Smooth muscle cell (in vitro differentiated cells): ENCODE measurements around the gene CABP7. TPM values are rescaled to one million over a fixed set of nuclear protein-coding genes. Genes with fewer than 3 reads are reported as not detected.
A peak's percentile ranks its signal among the peaks of the same experiment; 100 is the strongest.

Experiments
- DNase-seq: peaks from one replicate; lab custom pipeline; 2025; ENCODE audit not compliant: unreplicated experiment; lab: John Stamatoyannopoulos, UW
- H2AFZ ChIP-seq: fragments of 200-600 bp; sonication (generic); 2 replicates; pipeline ENCODE4 v1.6.0; 2016; ENCODE audit warnings: antibody characterized with exemption, low read depth, mild to moderate bottlenecking
- H3F3A ChIP-seq: fragments of 200-600 bp; sonication (generic); 2 replicates; pipeline ENCODE4 v1.6.0; 2017; ENCODE audit warnings: antibody characterized with exemption, low read depth
- H3K27ac ChIP-seq: fragments of 200-600 bp; sonication (generic); 2 replicates; pipeline ENCODE4 v1.5.1; 2016; ENCODE audit warnings: low read depth, mild to moderate bottlenecking
- H3K27me3 ChIP-seq: fragments of 200-600 bp; sonication (generic); 2 replicates; pipeline ENCODE4 v1.6.1; 2016; ENCODE audit warnings: low read depth, mild to moderate bottlenecking
- H3K36me3 ChIP-seq: fragments of 200-600 bp; sonication (generic); 2 replicates; pipeline ENCODE4 v1.5.1; 2016; ENCODE audit warnings: low read depth
- H3K4me1 ChIP-seq: fragments of 200-600 bp; sonication (generic); 2 replicates; pipeline ENCODE4 v1.5.1; 2016; ENCODE audit warnings: low read depth
- H3K4me2 ChIP-seq: fragments of 200-600 bp; sonication (generic); 2 replicates; pipeline ENCODE4 v1.6.0; 2016; ENCODE audit warnings: mild to moderate bottlenecking
- H3K4me3 ChIP-seq: fragments of 200-600 bp; sonication (generic); 2 replicates; pipeline ENCODE4 v1.5.1; 2016; ENCODE audit warnings: mild to moderate bottlenecking
- H3K79me2 ChIP-seq: fragments of 200-600 bp; sonication (generic); 2 replicates; pipeline ENCODE4 v1.6.0; 2016; ENCODE audit warnings: low read depth, mild to moderate bottlenecking
- H3K9ac ChIP-seq: fragments of 200-600 bp; sonication (generic); 2 replicates; pipeline ENCODE4 v1.6.0; 2016; ENCODE audit warnings: low read depth
- H3K9me3 ChIP-seq: fragments of 200-600 bp; sonication (generic); replicated peaks from 2 replicates; pipeline ENCODE4 v1.5.1; 2016; ENCODE audit warnings: low read depth
- H4K20me1 ChIP-seq: fragments of 200-600 bp; sonication (generic); 2 replicates; pipeline ENCODE4 v1.6.0; 2016; ENCODE audit warnings: low read depth
- WGBS: methylation state at CpG from one replicate; pipeline ENCODE4 v1.1.7; 2016; ENCODE audit warnings: low lambda C conversion rate; 5-methylcytosine and 5-hydroxymethylcytosine counted together
- polyA plus RNA-seq: library from polyadenylated mRNA; unstranded; fragments of >200 nt; fragmentation: Nextera tagmentation; extraction: Ambion mirVana; gene quantifications from 2 replicates; pipeline ENCODE4 v1.2.1, GENCODE V29; 2016
- total RNA-seq: library from RNA; depleted of rRNA; stranded (reverse); fragments of >200 nt; gene quantifications from 2 replicates; pipeline ENCODE4 v1.2.3, GENCODE V29; 2014
- TF ChIP-seq, protein P1 (sequence below): fragments of 200-600 bp; sonication (generic); IDR thresholded peaks from 2 replicates; pipeline ENCODE4 v1.5.1; 2017; ENCODE audit warnings: borderline replicate concordance, mild to moderate bottlenecking, antibody characterized with exemption; ENCODE audit not compliant: insufficient read depth, poor library complexity, severe bottlenecking

The CABP7 gene
- total and polyA plus RNA-seq, 2 experiments from 2014 or later, result not detected

DNA sequence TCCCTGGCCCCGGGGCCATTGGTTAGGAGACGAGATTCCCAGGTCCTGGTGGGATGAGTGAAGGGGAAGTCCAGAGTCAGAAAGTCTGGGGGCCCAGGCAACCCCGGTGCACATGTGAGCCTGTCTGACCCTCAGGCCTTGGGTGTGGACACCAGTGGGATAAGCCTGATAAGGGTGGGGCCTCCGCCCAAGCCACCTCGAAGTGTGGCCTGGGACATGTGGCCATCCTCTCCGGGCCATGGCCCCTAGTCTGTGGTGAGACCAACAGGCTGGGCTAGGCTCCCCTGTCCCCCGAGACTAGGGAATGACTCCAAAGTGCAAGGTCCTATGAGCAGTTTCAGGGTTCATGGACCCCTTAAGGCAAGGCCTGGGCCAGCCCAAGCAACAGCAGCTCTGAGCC, 6.3 kb downstream of the CABP7 start:
- H4K20me1 ChIP-seq, result no peaks in the 10 kb centered on the region
- 91% methylated on average over 7 of the region's 7 CpGs for WGBS
- no peak overlapping the region for H3K27ac ChIP-seq
- H3K36me3 ChIP-seq, result no peaks in the 10 kb centered on the region
- no peak for DNase-seq
- no peak overlapping the region for H3K4me3 ChIP-seq
- no peaks in the 10 kb centered on the region for H3K4me1 ChIP-seq
- H3K9me3 ChIP-seq, result no peaks in the 10 kb centered on the region
- H2AFZ ChIP-seq, result no peak overlapping the region
- H3K4me2 ChIP-seq, result no peak overlapping the region
- H3F3A ChIP-seq, result no peaks in the 10 kb centered on the region
- TF ChIP-seq, protein P1, sequence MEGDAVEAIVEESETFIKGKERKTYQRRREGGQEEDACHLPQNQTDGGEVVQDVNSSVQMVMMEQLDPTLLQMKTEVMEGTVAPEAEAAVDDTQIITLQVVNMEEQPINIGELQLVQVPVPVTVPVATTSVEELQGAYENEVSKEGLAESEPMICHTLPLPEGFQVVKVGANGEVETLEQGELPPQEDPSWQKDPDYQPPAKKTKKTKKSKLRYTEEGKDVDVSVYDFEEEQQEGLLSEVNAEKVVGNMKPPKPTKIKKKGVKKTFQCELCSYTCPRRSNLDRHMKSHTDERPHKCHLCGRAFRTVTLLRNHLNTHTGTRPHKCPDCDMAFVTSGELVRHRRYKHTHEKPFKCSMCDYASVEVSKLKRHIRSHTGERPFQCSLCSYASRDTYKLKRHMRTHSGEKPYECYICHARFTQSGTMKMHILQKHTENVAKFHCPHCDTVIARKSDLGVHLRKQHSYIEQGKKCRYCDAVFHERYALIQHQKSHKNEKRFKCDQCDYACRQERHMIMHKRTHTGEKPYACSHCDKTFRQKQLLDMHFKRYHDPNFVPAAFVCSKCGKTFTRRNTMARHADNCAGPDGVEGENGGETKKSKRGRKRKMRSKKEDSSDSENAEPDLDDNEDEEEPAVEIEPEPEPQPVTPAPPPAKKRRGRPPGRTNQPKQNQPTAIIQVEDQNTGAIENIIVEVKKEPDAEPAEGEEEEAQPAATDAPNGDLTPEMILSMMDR, result no peak
- peaks cover 32% of the 10 kb centered on the region for H3K27me3 ChIP-seq
- H3K79me2 ChIP-seq, result no peaks in the 10 kb centered on the region
- H3K9ac ChIP-seq, result no peak overlapping the region

DNA sequence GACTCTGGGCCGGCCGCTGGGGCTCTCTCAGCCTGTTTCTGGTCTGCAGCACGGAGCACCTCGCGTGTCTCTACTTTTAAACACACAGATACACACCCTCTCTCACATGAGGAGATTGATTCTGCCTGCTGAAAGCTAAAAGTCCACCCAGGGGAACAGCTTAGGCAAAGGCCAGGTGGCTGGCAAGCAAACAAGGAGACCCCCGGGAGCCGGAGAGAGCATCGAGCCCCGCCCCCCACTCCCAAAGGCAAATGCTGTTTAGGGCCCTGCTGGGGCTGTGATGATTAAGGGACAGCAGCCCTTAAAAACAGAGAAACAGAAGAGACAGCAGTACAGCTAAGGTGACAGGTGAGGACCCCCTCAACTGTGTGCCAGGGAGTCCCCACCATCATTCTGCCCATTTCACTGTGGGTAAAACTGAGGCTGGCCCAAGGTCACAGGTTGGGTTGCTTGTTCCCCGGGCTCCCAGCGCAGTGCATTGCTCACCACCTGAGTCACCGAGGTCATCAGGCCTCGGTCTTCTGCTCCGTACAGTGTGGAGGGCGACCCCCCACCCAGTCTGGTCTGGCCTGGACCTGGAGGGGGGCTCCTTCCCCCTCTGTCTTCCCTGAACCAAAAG, 6.8 kb downstream of the CABP7 start:
- Histone ChIP-seq H3K27ac (no peak overlapping the region), H3K4me2 (no peak overlapping the region), H4K20me1 (no peaks in the 10 kb centered on the region), H3K27me3 (peaks cover 27% of the 10 kb centered on the region), H3K79me2 (no peaks in the 10 kb centered on the region), H3K9me3 (no peaks in the 10 kb centered on the region), H3K9ac (no peak overlapping the region), H2AFZ (no peak overlapping the region), H3K36me3 (no peaks in the 10 kb centered on the region), H3K4me1 (no peaks in the 10 kb centered on the region), H3F3A (no peaks in the 10 kb centered on the region), H3K4me3 (no peak overlapping the region)
- no peak for DNase-seq
- 59% methylated on average over 15 of the region's 15 CpGs for WGBS
- TF ChIP-seq, protein P1, result no peak

DNA sequence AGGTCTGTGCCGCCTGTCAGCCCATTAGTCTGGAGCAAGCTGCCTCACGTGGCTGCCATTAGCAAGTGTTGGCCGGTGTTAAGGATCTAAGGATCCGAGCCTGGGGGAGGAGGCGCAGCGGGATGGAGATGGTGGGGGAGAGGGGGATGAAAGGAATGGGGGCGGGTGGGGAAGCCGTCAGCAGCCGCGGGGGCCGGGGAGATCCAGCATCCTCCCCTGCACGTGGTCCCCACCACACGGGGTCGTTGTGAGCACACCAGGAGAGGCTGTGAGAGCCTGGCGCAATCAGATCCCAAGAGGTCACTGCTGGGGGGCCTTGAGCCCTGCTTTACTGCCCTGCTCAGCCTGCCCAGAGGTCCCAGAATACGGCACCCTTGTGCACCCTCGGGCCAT, 7.3 kb downstream of the CABP7 start:
- Histone ChIP-seq H3K79me2 (no peaks in the 10 kb centered on the region), H2AFZ (no peak overlapping the region), H3K36me3 (no peaks in the 10 kb centered on the region), H3F3A (no peaks in the 10 kb centered on the region), H3K9ac (no peak overlapping the region), H3K4me1 (no peaks in the 10 kb centered on the region), H3K4me2 (no peak overlapping the region), H3K9me3 (no peaks in the 10 kb centered on the region), H3K4me3 (no peak overlapping the region), H3K27ac (no peak overlapping the region), H3K27me3 (peaks cover 22% of the 10 kb centered on the region), H4K20me1 (no peaks in the 10 kb centered on the region)
- TF ChIP-seq, protein P1, result peak; percentile 38
- 18% methylated on average over 13 of the region's 17 CpGs for WGBS
- no peak for DNase-seq

DNA sequence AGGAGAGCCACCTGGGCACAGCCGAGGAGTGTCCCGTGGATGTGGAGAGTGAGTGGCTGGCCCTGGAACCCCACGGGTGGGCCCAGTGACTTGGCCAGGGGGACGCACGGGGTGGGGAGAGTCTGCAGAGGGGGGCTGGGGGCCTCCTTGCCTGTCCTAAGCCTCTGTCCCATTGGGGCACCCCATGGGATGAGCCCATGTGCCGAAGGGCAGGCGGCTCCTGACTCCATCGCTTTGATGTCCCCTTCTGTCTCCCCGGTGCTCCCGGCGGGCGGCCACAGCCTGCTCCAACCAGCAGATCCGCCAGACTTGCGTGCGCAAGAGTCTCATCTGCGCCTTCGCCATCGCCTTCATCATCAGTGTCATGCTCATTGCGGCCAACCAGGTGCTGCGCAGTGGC, 9.4 kb downstream of the CABP7 start:
- H3K27ac ChIP-seq, result no peak overlapping the region
- no peaks in the 10 kb centered on the region for H3K36me3 ChIP-seq
- no peaks in the 10 kb centered on the region for H3K79me2 ChIP-seq
- H3K27me3 ChIP-seq, result peaks cover 5% of the 10 kb centered on the region
- no peak overlapping the region for H3K4me2 ChIP-seq
- H3F3A ChIP-seq, result no peaks in the 10 kb centered on the region
- H3K9ac ChIP-seq, result no peak overlapping the region
- WGBS, result 94% methylated on average over 20 of the region's 20 CpGs
- no peak for DNase-seq
- no peaks in the 10 kb centered on the region for H4K20me1 ChIP-seq
- H2AFZ ChIP-seq, result no peak overlapping the region
- no peak overlapping the region for H3K4me3 ChIP-seq
- H3K4me1 ChIP-seq, result no peaks in the 10 kb centered on the region
- H3K9me3 ChIP-seq, result no peaks in the 10 kb centered on the region
- TF ChIP-seq, protein P1, result no peak
